ENCODE data around the gene SNX32.

GRCh38 chr11:65788821-65789220 is 44.9 kb upstream of the SNX32 start:
- no peak for TF ChIP-seq POLR2A (IDR thresholded peaks at IDR 0.05; ENCODE audit: low read depth)
- TF ChIP-seq CTCF (IDR thresholded peaks at IDR 0.05) = no peak
